Measurements from ENCODE around the gene CXCR6. TPM values are rescaled to one million over a fixed set of nuclear protein-coding genes. Genes with fewer than 3 reads are reported as not detected.

Gene CXCR6
- total RNA-seq, 1 donor from 2014 or later = 0.19 TPM

- DNase-seq (ENCODE audit: missing footprints) = no peak
- intact Hi-C loops (cut with DNase I) = loop anchor here (5.0 kb wide), 1 partner anchor 45 kb away; no protein-coding TSS in a partner anchor
- ATAC-seq = no peak
Measured at GRCh38 chr3:45942051-45942825, 1.0 kb upstream of the CXCR6 start.

GRCh38 chr3:45944830-45945620, 1.8 kb downstream of the CXCR6 start:
- ATAC-seq = no peak
- DNase-seq (ENCODE audit: missing footprints) = no peak
- intact Hi-C loops (cut with DNase I) = loop anchor here (5.0 kb wide), 1 partner anchor 42 kb away; no protein-coding TSS in a partner anchor

GRCh38 chr3:45946307-45946706, 3.0 kb downstream of the CXCR6 start:
- intact Hi-C loops (cut with DNase I) = no loop called here
- no peak for DNase-seq (ENCODE audit: missing footprints)
- ATAC-seq = no peak

- intact Hi-C loops (cut with DNase I) = no loop called here
- DNase-seq (ENCODE audit: missing footprints) (no peak), ATAC-seq (no peak)
Measured at GRCh38 chr3:45946875-45947274, 3.6 kb downstream of the CXCR6 start.

GRCh38 chr3:45947361-45947760, 4.1 kb downstream of the CXCR6 start:
- ATAC-seq (no peak), DNase-seq (ENCODE audit: missing footprints) (no peak)
- intact Hi-C loops (cut with DNase I) = no loop called here

- no peak for ATAC-seq
- DNase-seq (ENCODE audit: missing footprints) = no peak
- intact Hi-C loops (cut with DNase I) = no loop called here
Measured at GRCh38 chr3:45948311-45948781, 5.1 kb downstream of the CXCR6 start.

GRCh38 chr3:45948881-45949280, 5.6 kb downstream of the CXCR6 start:
- intact Hi-C loops (cut with DNase I) = no loop called here
- DNase-seq (ENCODE audit: missing footprints) = no peak

GRCh38 chr3:45949432-45949831, 6.2 kb downstream of the CXCR6 start:
- DNase-seq (ENCODE audit: missing footprints) (no peak), ATAC-seq (no peak)
- intact Hi-C loops (cut with DNase I) = no loop called here

More at GRCh38 chr3:45948881-45949280, 5.6 kb downstream of the CXCR6 start:
- no peak for ATAC-seq

- ATAC-seq (no peak), DNase-seq (ENCODE audit: missing footprints) (no peak)
- intact Hi-C loops (cut with DNase I) = no loop called here
Measured at GRCh38 chr3:45950131-45950530, 6.9 kb downstream of the CXCR6 start.

- DNase-seq (ENCODE audit: missing footprints) = no peak
- intact Hi-C loops (cut with DNase I) = no loop called here
- no peak for ATAC-seq
Measured at GRCh38 chr3:45950686-45951600, 7.7 kb downstream of the CXCR6 start.

- DNase-seq (ENCODE audit: missing footprints) (no peak), ATAC-seq (peak; percentile 38)
- intact Hi-C loops (cut with DNase I) = no loop called here
Measured at GRCh38 chr3:45951946-45952345, 8.7 kb downstream of the CXCR6 start.

- intact Hi-C loops (cut with DNase I) = no loop called here
- no peak for DNase-seq (ENCODE audit: missing footprints)
- no peak for ATAC-seq
Measured at GRCh38 chr3:45952456-45952855, 9.2 kb downstream of the CXCR6 start.

- intact Hi-C loops (cut with DNase I) = no loop called here
- DNase-seq (ENCODE audit: missing footprints) (no peak), ATAC-seq (no peak)
Measured at GRCh38 chr3:45953536-45953935, 10.3 kb downstream of the CXCR6 start.

- no peak for DNase-seq (ENCODE audit: missing footprints)
- no peak for ATAC-seq
- intact Hi-C loops (cut with DNase I) = no loop called here
Measured at GRCh38 chr3:45954306-45954705, 11.0 kb downstream of the CXCR6 start.

GRCh38 chr3:45955017-45955647, 11.9 kb downstream of the CXCR6 start:
- intact Hi-C loops (cut with DNase I) = no loop called here
- DNase-seq (ENCODE audit: missing footprints) = no peak
- ATAC-seq = no peak

- ATAC-seq = no peak
- DNase-seq (ENCODE audit: missing footprints) = no peak
- intact Hi-C loops (cut with DNase I) = no loop called here
Measured at GRCh38 chr3:45955706-45956105, 12.4 kb downstream of the CXCR6 start.

GRCh38 chr3:45957586-45957985, 14.3 kb downstream of the CXCR6 start:
- ATAC-seq (no peak), DNase-seq (ENCODE audit: missing footprints) (no peak)
- intact Hi-C loops (cut with DNase I) = no loop called here

- intact Hi-C loops (cut with DNase I) = no loop called here
- no peak for DNase-seq (ENCODE audit: missing footprints)
- peak; percentile 26 for ATAC-seq
Measured at GRCh38 chr3:45958321-45958791, 15.1 kb downstream of the CXCR6 start.

Data from Right ventricle myocardium inferior (tissue), 1 donor.